Ovary (tissue), 9 donors: ENCODE data around the gene GLYR1. TPM values are rescaled to one million over a fixed set of nuclear protein-coding genes. Genes with fewer than 3 reads are reported as not detected.

Experiments used
- DNase-seq, 5 donors: peaks; one replicate each; pipeline ENCODE4 v3.0.0-alpha.2; 2019 to 2020
- H3K27ac ChIP-seq, 2 donors: fragments of 200-600 bp; one replicate each; pipeline versions ENCODE4 v1.5.1 to v1.8.0; 2019 to 2022
- H3K27me3 ChIP-seq: fragments of 200-600 bp; one replicate; pipeline ENCODE4 v1.8.0; 2022
- H3K36me3 ChIP-seq: fragments of 200-600 bp; sonication (generic); one replicate; pipeline ENCODE4 v1.5.1; 2019
- H3K4me1 ChIP-seq: one replicate; pipeline ENCODE4 v1.8.1; 2013; ENCODE audit warnings: mild to moderate bottlenecking, moderate library complexity; ENCODE audit not compliant: insufficient read depth
- H3K4me3 ChIP-seq: fragments of 200-600 bp; sonication (generic); one replicate; pipeline ENCODE4 v1.5.1; 2017
- H3K9me3 ChIP-seq, 2 donors: fragments of 200-600 bp in 1 of 2; sonication (generic) in 1 of 2; one replicate each; pipeline versions ENCODE4 v1.5.1 to v1.8.1; 2013 to 2019; ENCODE audit warnings: mild to moderate bottlenecking in 1 of 2, moderate library complexity in 1 of 2
- CTCF ChIP-seq, 3 donors: fragments of 450-650 bp in 2 of 3; fragments of 200-600 bp in 1 of 3; IDR thresholded peaks; one replicate each; pipeline versions ENCODE4 v1.5.1 to v1.8.0; 2016 to 2022; ENCODE audit warnings: antibody characterized with exemption in 3 of 3, mild to moderate bottlenecking in 1 of 3
- EP300 ChIP-seq: sonication (generic); formaldehyde crosslinking; IDR thresholded peaks from one replicate; pipeline ENCODE4 v1.6.1; 2017; ENCODE audit warnings: antibody characterized with exemption
- POLR2A ChIP-seq: fragments of 450-650 bp; IDR thresholded peaks from one replicate; pipeline ENCODE4 v1.6.1; 2017; ENCODE audit warnings: antibody characterized with exemption, mild to moderate bottlenecking, moderate library complexity
- WGBS, 3 donors: extraction: QIAGEN DNeasy Blood & Tissue Kit in 1 of 3; methylation state at CpG; one replicate each; pipeline versions ENCODE4 v1.1.5 to v1.1.7; 2013 to 2017; 5-methylcytosine and 5-hydroxymethylcytosine counted together
- intact Hi-C, 4 donors: fragments of 100-400 bp; cut with DNase I; formaldehyde crosslinking; loops; one replicate each; pipeline versions ENCODE4 v1.11.0 to v1.15.1; 2022 to 2023
- polyA plus RNA-seq, 2 donors: library from polyadenylated mRNA; stranded (reverse); fragments of 200-250 nt in 1 of 2; fragments of 350-450 nt in 1 of 2; fragmentation: Illumina TruSeq in 1 of 2; extraction: RNeasy Lipid Tissue Mini Kit (QIAGEN cat#74804) in 1 of 2; gene quantifications; one replicate each; pipeline ENCODE4 v1.2.3, GENCODE V29; 2013 to 2014
- total RNA-seq, 7 donors: library from RNA; depleted of rRNA in 2 of 7; stranded (reverse); fragments of >200 nt in 2 of 7; fragmentation: NEBNext Ultra II Directional in 3 of 7; extraction: Animal tissue kit (Norgen Biotek cat#: 25700) in 3 of 7; gene quantifications; one replicate each; pipeline versions ENCODE4 v1.1.0 to v1.2.4, GENCODE V29; 2016 to 2023
- donor health status: DM: no; HTN: no; CAD: no; lungs with moderate emphysema.
- donor health status: DM: no; HTN: no; CAD: no.
- donor health status: Bipolar disorder and iron deficiency.
- donor health status: DM: yes; HTN: yes; CAD: no.
- donor health status: DM: no; HTN: no; CAD: no.
- donor health status: DM: yes; HTN: yes; CAD: no.

GLYR1 gene
- total and polyA plus RNA-seq, 9 donors = 30.3 to 79.5 (median 69.7) TPM

DNA sequence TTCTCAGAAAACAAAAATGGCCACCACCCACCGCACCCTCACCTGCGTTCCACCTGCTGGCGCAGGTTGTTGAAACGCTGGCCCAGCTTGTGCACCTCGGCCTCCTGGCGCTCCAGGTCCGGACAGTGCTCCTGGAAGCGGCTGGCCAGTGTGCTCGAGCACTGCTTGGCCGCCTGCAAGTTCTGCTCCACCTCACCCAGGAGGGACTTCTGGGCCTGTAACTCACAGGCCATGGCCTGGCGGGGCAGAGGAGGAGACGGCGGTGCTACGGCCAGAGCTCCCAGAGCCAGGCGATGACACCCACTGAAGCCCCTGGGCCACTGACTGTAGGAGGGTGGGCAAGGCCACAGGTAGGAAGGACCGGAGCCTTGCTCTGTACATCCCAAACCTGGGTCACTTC lies 43.6 kb upstream of the GLYR1 start:
- no peak for DNase-seq
- no peaks in the 10 kb centered on the region for H3K27me3 ChIP-seq
- H3K4me1 ChIP-seq = peaks cover 12% of the 10 kb centered on the region
- intact Hi-C loops = no loop called here
- no peaks in the 10 kb centered on the region for H3K9me3 ChIP-seq
- 90 to 94% (median 91%) methylated on average over 16 of the region's 16 CpGs for WGBS, 3 donors
- no peak overlapping the region for H3K4me3 ChIP-seq
- TF ChIP-seq CTCF (IDR thresholded peaks at IDR 0.05) = no peak
- TF ChIP-seq EP300 = no peak
- no peak for TF ChIP-seq POLR2A
- H3K27ac ChIP-seq = no peak overlapping the region
- no peaks in the 10 kb centered on the region for H3K36me3 ChIP-seq

DNA sequence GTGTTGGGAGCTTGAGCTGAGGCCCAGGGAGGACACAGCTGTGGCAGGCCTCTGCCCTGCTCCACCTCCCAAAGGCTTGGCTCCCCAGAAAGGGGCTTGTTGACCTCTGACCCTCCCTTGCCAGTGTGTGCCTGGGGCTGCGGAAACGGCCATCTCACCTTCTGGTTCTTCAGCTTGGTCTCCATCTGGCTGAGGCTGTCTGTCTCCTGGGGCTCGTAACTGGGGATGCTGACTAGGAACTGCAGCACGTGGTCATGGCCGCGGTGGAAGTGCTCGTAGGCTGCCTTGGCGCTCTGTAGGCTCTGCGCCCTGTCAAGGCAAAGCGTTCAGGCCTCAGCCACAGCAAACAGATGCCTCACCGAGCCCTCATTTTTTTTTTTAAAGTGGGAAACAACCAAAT lies 42.9 kb upstream of the GLYR1 start:
- Histone ChIP-seq H3K27ac (no peak overlapping the region), H3K9me3 (no peaks in the 10 kb centered on the region), H3K36me3 (no peaks in the 10 kb centered on the region), H3K4me1 (peaks cover 12% of the 10 kb centered on the region), H3K4me3 (no peak overlapping the region), H3K27me3 (no peaks in the 10 kb centered on the region)
- intact Hi-C loops = no loop called here
- no peak for DNase-seq
- 77 to 83% (median 82%) methylated on average over 11 of the region's 11 CpGs for WGBS, 3 donors
- TF ChIP-seq POLR2A = no peak
- no peak for TF ChIP-seq EP300
- TF ChIP-seq CTCF (IDR thresholded peaks at IDR 0.05) = no peak

DNA sequence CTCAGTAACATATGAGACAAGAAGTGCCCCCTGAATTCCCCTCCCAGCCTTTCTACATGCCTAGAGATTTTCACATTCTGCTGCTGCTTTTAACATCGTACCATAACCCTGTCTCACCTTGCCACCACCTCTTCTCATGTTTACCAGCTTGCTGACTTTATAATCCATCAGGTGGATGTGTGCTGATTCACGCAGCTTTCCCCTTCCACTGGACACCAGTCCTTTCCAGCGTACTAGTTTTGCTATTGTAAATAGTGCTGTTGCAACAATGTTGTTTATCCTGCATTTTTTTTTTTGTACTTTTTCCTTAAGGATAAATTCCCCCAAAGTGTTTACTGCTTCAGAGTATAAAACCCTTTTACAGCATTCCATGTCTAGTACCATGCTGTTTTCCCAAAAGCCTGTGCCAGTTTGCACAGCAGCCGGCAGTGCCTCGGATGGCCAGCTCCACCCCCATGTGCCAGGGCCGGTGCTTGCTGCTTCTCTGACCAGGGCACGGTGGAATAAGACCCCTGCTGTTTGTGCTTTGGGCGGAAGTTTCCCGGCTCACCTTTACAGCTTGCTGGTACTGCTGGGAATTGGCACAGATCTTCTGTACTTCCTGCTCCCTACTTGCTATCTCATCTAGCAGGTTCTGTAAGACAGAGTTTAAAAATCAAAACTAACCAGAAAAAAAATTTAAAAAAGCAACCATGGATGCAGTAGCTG lies 41.5 kb upstream of the GLYR1 start:
- Histone ChIP-seq H3K4me3 (no peak overlapping the region), H3K27me3 (no peaks in the 10 kb centered on the region), H3K27ac (no peak overlapping the region), H3K9me3 (no peaks in the 10 kb centered on the region), H3K36me3 (no peaks in the 10 kb centered on the region), H3K4me1 (peaks cover 12% of the 10 kb centered on the region)
- intact Hi-C loops = no loop called here
- TF ChIP-seq EP300 (no peak), CTCF (IDR thresholded peaks at IDR 0.05) (no peak), POLR2A (no peak)
- DNase-seq = no peak
- WGBS, 3 donors = 56 to 80% (median 61%) methylated on average over 9 of the region's 9 CpGs

- TF ChIP-seq CTCF (IDR thresholded peaks at IDR 0.05) = no peak
- no peak for TF ChIP-seq POLR2A
- no peak for TF ChIP-seq EP300
- no peak overlapping the region for H3K27ac ChIP-seq
- intact Hi-C loops = no loop called here
- H3K27me3 ChIP-seq = no peaks in the 10 kb centered on the region
- H3K4me1 ChIP-seq = peaks cover 7% of the 10 kb centered on the region
- 96 to 98% (median 96%) methylated on average over 5 of the region's 5 CpGs for WGBS, 3 donors
- H3K36me3 ChIP-seq = no peaks in the 10 kb centered on the region
- no peak for DNase-seq
- no peaks in the 10 kb centered on the region for H3K9me3 ChIP-seq
- H3K4me3 ChIP-seq = no peak overlapping the region
Observed at GRCh38 chr16:4886151-4886550, 39.1 kb upstream of the GLYR1 start.
